Measurements from ENCODE around the gene CHSY1.
A peak's percentile ranks its signal among the peaks of the same experiment; 100 is the strongest.
"Not testable (repeated sequence)": the region's sequence is repeated elsewhere in the genome, so short reads cannot be mapped to it uniquely, and the experiment has no call there.

CHSY1 gene

GRCh38 chr15:101131489-101132389, 120.1 kb downstream of the CHSY1 start:
- no peak overlapping the region for H3K4me3 ChIP-seq (ENCODE audit: low read depth, low read length)
- DNase-seq (ENCODE audit: low read depth) = no peak
- TF ChIP-seq CTCF (conservative IDR thresholded peaks at IDR 0.05; ENCODE audit: low read depth, low read length) = no peak

GRCh38 chr15:101129851-101130380, 121.9 kb downstream of the CHSY1 start:
- no peak for TF ChIP-seq CTCF (conservative IDR thresholded peaks at IDR 0.05; ENCODE audit: low read depth, low read length)
- no peak overlapping the region for H3K4me3 ChIP-seq (ENCODE audit: low read depth, low read length)
- no peak for DNase-seq (ENCODE audit: low read depth)

DNA sequence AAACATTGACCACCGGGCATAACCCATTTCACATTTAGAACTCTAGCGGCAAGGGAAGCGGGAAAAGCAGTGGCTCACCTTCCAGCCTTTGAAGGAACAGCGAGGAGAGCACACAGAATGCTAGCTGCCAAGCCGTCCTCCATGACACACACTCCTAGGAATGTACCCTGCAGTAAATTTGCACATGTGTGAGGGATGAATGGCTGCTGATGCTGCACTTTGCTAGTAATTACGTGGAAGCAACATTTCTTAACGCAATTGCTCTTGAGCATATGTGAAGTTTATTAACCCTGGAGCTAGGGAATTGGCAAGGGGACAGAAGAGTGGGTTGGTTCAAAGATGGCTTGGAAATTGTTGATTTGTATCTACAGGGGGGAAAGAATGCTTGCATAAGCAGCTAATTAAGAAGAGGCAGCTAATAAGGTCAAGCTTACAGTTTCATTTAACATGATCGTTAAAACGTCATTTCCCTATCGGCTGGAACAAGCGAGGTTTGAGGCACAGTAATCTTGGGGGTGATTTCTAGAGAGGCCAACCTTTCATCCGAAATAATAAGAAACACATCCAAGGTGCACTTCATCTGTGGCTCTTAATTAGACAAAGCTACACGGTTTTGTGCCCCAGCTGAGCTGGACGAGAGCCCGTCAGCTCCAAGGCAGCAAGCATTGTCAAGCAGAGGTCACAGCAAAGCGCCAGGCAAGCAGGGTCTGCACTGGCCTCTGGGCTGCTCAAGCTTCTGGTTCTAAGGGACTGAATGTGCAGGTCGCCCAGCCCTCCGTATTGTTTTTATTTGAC, 123.4 kb downstream of the CHSY1 start:
- DNase-seq (ENCODE audit: low read depth) = peak; percentile 99
- no peak overlapping the region for H3K4me3 ChIP-seq (ENCODE audit: low read depth, low read length)
- no peak for TF ChIP-seq CTCF (conservative IDR thresholded peaks at IDR 0.05; ENCODE audit: low read depth, low read length)

DNA sequence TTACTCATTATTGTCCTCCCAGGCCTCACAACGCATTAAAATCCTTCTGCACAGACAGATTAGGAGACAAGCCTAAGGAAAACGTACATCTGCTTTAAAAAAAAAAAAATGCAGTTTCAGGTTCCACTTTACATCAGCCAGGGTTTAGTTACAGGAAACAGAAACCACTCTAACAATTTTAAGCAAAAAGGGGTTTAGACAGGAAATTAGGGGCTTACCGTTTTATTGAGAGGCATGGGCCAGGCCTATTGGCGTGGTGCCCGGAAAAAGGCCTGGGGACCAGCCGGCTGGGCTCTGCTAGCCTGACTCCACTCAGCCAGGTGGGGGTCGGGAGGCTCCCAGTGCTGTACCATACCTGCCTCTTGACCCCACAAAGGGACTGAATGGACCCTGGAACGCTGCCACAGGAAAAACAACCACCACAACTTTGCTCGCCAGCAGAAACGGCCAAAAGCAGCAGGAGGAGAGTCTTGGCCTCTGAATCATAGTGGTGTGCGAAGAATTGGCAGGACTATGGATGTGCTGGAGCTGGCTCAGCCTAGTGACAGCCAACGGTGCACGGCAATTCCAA, 124.3 kb downstream of the CHSY1 start:
- no peak overlapping the region for H3K4me3 ChIP-seq (ENCODE audit: low read depth, low read length)
- TF ChIP-seq CTCF (conservative IDR thresholded peaks at IDR 0.05; ENCODE audit: low read depth, low read length) = no peak
- DNase-seq (ENCODE audit: low read depth) = peak; percentile 98

- peak; percentile 82 for DNase-seq (ENCODE audit: low read depth)
- TF ChIP-seq CTCF (conservative IDR thresholded peaks at IDR 0.05; ENCODE audit: low read depth, low read length) = no peak
- H3K4me3 ChIP-seq (ENCODE audit: low read depth, low read length) = no peak overlapping the region
Measured at GRCh38 chr15:101126618-101127505, 125.0 kb downstream of the CHSY1 start.

DNA sequence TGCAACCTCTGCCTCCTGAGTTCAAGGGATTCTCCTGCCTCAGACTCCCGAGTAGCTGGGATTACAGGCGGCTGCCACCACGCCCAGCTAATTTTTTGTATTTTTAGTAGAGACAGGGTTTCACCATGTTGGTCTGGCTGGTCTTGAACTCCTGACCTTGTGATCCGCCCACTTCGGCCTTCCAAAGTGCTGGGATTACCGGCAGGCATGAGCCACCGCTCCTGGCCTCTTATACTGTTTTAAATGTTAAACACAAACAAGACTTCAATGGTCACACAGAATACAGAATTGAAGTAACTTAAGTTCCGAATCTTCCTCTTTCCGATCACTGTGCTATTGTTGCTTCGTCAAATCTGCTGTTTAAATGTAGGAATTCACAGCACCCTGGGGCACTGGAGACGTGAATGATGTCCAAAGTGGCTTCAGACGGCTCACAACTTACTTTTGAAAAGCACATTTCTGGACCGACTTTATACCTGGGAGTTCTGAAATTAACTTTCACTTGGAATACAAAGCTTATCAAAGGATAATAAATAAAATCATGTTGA, 125.9 kb downstream of the CHSY1 start:
- not testable (repeated sequence) for H3K4me3 ChIP-seq (ENCODE audit: low read depth, low read length); DNase-seq (ENCODE audit: low read depth)
